Tibial nerve (tissue), 4 donors: Measurements from ENCODE around the gene JTB.

Source experiments
- CTCF ChIP-seq, 5 experiments: fragments of 200-600 bp in 3 of 5; fragments of 450-650 bp in 2 of 5; sonication (generic) in 3 of 5; IDR thresholded peaks; one replicate each; pipeline ENCODE4 v1.5.1; 2016 to 2019; ENCODE audit warnings: antibody characterized with exemption in 5 of 5, mild to moderate bottlenecking in 3 of 5, moderate library complexity in 2 of 5
- EP300 ChIP-seq, 2 donors: sonication (generic); formaldehyde crosslinking; IDR thresholded peaks; one replicate each; pipeline ENCODE4 v1.6.1; 2017; ENCODE audit warnings: antibody characterized with exemption in 2 of 2, mild to moderate bottlenecking in 1 of 2
- POLR2A ChIP-seq, 2 donors: fragments of 450-650 bp; IDR thresholded peaks; one replicate each; pipeline ENCODE4 v1.6.1; 2017; ENCODE audit warnings: antibody characterized with exemption in 2 of 2, mild to moderate bottlenecking in 2 of 2, moderate library complexity in 2 of 2

GRCh38 chr1:153990468-153991150, 13.1 kb upstream of the JTB start, which contains the start of gene RPS27:
- TF ChIP-seq CTCF (IDR thresholded peaks at IDR 0.05) = peak in 1 of 5 experiments; percentile 45
- peak; percentile 97 to 98 for TF ChIP-seq POLR2A (IDR thresholded peaks at IDR 0.05)
- TF ChIP-seq EP300 (IDR thresholded peaks at IDR 0.05) = peak; percentile 92 to 100
